Colonic mucosa (tissue), 4 donors: ENCODE results near the gene ADGRD1. TPM values are rescaled to one million over a fixed set of nuclear protein-coding genes. Genes with fewer than 3 reads are reported as not detected.

Experiments used
- DNase-seq: peaks from one replicate; pipeline ENCODE4 v3.0.0-alpha.2; 2020
- H3K27ac ChIP-seq: fragments of 200-600 bp; one replicate; pipeline ENCODE4 v1.8.0; 2021
- H3K27me3 ChIP-seq: fragments of 200-600 bp; one replicate; pipeline ENCODE4 v1.8.0; 2021
- H3K36me3 ChIP-seq: fragments of 200-600 bp; one replicate; pipeline ENCODE4 v1.8.0; 2021
- H3K4me1 ChIP-seq: fragments of 200-600 bp; one replicate; pipeline ENCODE4 v1.8.0; 2021; ENCODE audit warnings: mild to moderate bottlenecking
- H3K4me3 ChIP-seq: fragments of 200-600 bp; one replicate; pipeline ENCODE4 v1.8.0; 2021
- H3K9ac ChIP-seq, 2 donors: one replicate each; pipeline ENCODE4 v1.7.0; 2013; ENCODE audit warnings: control low read depth in 2 of 2, low read depth in 2 of 2, low read length in 2 of 2
- H3K9me3 ChIP-seq: fragments of 200-600 bp; one replicate; pipeline ENCODE4 v1.8.0; 2021
- intact Hi-C: fragments of 100-400 bp; cut with DNase I; formaldehyde crosslinking; loops from one replicate; pipeline ENCODE4 v1.14.1; 2022
- total RNA-seq, 2 donors: library from RNA; stranded (reverse); fragmentation: NEBNext Ultra II Directional in 1 of 2; extraction: Animal tissue kit (Norgen Biotek cat#: 25700) in 1 of 2; gene quantifications; one replicate each; pipeline ENCODE4 v1.2.1, GENCODE V29; 2021
- TF ChIP-seq, protein P1 (sequence below): fragments of 200-600 bp; IDR thresholded peaks from one replicate; pipeline ENCODE4 v1.8.0; 2022; ENCODE audit warnings: antibody characterized with exemption, mild to moderate bottlenecking
- donor health status: healthy.
- donor health status: DM: no; HTN: no; CAD: no.
- donor health status: DM: no; HTN: no; CAD: no.

Gene ADGRD1
- total RNA-seq, 2 donors from 2014 or later, result 3.5 to 3.6 TPM

DNA sequence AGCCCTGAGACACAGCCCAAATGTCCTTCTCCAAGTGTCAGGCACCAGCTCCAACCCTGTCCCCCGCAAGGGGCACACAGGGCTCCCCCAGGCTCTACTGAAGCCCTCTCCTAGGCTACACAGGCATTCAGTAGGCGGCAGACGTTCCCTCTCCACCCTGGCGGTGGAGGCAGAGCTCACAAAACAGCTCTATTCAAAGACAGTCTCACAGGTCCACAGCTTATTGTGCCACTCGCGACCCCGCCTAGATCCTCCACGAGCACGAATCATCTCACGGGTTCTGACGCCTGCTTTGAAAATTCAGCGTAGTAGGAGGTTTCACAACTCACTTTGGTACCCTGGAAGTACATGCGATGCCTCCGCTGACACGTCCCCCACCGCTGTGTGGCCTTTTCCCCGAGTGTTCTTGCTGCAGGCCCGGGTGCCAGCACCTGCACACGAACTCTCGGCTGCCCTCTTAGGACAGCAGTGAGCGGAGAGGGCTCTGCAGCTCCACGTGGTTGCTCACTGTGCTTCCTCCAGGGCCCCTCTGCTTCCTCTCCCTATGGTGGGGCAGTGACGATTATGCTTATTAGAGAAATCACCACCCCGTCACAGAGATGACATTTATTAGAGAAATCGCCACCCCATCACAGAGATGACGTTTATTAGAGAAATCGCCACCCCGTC is 78.5 kb downstream of the ADGRD1 start:
- H3K27ac ChIP-seq, result no peak overlapping the region
- H3K36me3 ChIP-seq, result no peaks in the 10 kb centered on the region
- no peaks in the 10 kb centered on the region for H3K9me3 ChIP-seq
- H3K27me3 ChIP-seq, result no peaks in the 10 kb centered on the region
- DNase-seq, result no peak
- TF ChIP-seq, protein P1, sequence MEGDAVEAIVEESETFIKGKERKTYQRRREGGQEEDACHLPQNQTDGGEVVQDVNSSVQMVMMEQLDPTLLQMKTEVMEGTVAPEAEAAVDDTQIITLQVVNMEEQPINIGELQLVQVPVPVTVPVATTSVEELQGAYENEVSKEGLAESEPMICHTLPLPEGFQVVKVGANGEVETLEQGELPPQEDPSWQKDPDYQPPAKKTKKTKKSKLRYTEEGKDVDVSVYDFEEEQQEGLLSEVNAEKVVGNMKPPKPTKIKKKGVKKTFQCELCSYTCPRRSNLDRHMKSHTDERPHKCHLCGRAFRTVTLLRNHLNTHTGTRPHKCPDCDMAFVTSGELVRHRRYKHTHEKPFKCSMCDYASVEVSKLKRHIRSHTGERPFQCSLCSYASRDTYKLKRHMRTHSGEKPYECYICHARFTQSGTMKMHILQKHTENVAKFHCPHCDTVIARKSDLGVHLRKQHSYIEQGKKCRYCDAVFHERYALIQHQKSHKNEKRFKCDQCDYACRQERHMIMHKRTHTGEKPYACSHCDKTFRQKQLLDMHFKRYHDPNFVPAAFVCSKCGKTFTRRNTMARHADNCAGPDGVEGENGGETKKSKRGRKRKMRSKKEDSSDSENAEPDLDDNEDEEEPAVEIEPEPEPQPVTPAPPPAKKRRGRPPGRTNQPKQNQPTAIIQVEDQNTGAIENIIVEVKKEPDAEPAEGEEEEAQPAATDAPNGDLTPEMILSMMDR, result no peak
- H3K9ac ChIP-seq, result no peak overlapping the region
- no peak overlapping the region for H3K4me3 ChIP-seq
- H3K4me1 ChIP-seq, result no peaks in the 10 kb centered on the region
- intact Hi-C loops, result no loop called here

GRCh38 chr12:131033486-131033885 is 79.8 kb downstream of the ADGRD1 start:
- no peaks in the 10 kb centered on the region for H3K27me3 ChIP-seq
- no peak overlapping the region for H3K27ac ChIP-seq
- no peak overlapping the region for H3K4me3 ChIP-seq
- no peak for DNase-seq
- TF ChIP-seq, protein P1, result no peak
- no peak overlapping the region for H3K9ac ChIP-seq
- H3K9me3 ChIP-seq, result no peaks in the 10 kb centered on the region
- intact Hi-C loops, result no loop called here
- H3K36me3 ChIP-seq, result no peaks in the 10 kb centered on the region
- no peaks in the 10 kb centered on the region for H3K4me1 ChIP-seq

DNA sequence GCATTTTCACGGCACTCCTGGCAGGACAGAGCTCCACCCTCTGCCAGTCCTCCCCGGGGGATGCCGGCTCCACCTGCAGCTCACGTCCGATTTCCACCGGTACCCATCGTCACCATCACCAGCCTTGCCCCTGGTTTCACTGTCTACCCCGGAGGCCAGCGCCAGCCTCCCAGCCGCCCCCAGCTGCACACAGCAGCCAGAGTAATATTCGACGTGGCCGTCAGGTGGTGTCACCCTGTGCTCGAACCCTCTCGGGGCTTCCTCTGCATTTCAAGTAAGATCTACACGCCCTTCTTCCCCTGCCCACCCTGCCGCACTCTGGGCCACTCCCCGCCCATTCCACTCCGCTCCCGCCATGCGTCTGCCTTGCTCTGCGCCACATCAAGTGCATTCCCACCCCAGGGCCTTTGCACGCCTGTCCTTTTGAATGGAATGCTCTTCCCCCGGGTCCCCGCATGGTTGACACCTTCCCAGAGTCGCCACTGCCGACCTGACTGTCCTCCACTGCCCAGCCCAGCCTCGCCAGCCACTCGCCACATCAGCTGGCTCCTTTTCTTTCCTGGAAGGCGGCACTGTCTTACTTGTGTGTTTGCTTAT is 80.3 kb downstream of the ADGRD1 start:
- H3K4me1 ChIP-seq, result no peaks in the 10 kb centered on the region
- intact Hi-C loops, result no loop called here
- H3K4me3 ChIP-seq, result no peak overlapping the region
- no peak overlapping the region for H3K9ac ChIP-seq
- no peak for DNase-seq
- H3K9me3 ChIP-seq, result no peaks in the 10 kb centered on the region
- TF ChIP-seq, protein P1, result no peak
- H3K36me3 ChIP-seq, result no peaks in the 10 kb centered on the region
- no peak overlapping the region for H3K27ac ChIP-seq
- no peaks in the 10 kb centered on the region for H3K27me3 ChIP-seq

- no peak for DNase-seq
- Histone ChIP-seq H3K9ac (no peak overlapping the region), H3K27me3 (no peaks in the 10 kb centered on the region), H3K27ac (no peak overlapping the region), H3K4me1 (no peaks in the 10 kb centered on the region), H3K4me3 (no peak overlapping the region), H3K36me3 (no peaks in the 10 kb centered on the region), H3K9me3 (no peaks in the 10 kb centered on the region)
- TF ChIP-seq, protein P1, result no peak
- intact Hi-C loops, result no loop called here
These were observed 81.0 kb downstream of the ADGRD1 start for GRCh38 chr12:131034631-131035244.

- no peaks in the 10 kb centered on the region for H3K9me3 ChIP-seq
- no peaks in the 10 kb centered on the region for H3K4me1 ChIP-seq
- intact Hi-C loops, result no loop called here
- TF ChIP-seq, protein P1, result no peak
- no peaks in the 10 kb centered on the region for H3K36me3 ChIP-seq
- no peak overlapping the region for H3K9ac ChIP-seq
- no peak for DNase-seq
- H3K4me3 ChIP-seq, result no peak overlapping the region
- no peak overlapping the region for H3K27ac ChIP-seq
- H3K27me3 ChIP-seq, result no peaks in the 10 kb centered on the region
These were observed 81.6 kb downstream of the ADGRD1 start for GRCh38 chr12:131035245-131035681.
